Liver (tissue), 3 donors: Measurements from ENCODE around the gene NR5A2.

ENCODE experiments used
- ATF3 ChIP-seq: IDR thresholded peaks from 2 replicates; pipeline ENCODE4 v1.6.1; 2016; ENCODE audit warnings: antibody characterized with exemption
- CTCF ChIP-seq: fragments of 150-350 bp; IDR thresholded peaks from 2 replicates; pipeline ENCODE4 v1.5.1; 2017; ENCODE audit warnings: improper control_type of control experiment, low read depth, low read length; ENCODE audit not compliant: missing input control
- EGR1 ChIP-seq, 2 donors: IDR thresholded peaks; 2 replicates each; pipeline ENCODE4 v1.6.1; 2016 to 2018; ENCODE audit warnings: antibody characterized with exemption in 2 of 2, low read depth in 2 of 2
- JUND ChIP-seq, 2 donors: IDR thresholded peaks; 2 replicates each; pipeline ENCODE4 v1.6.1; 2016; ENCODE audit warnings: antibody characterized with exemption in 2 of 2
- SP1 ChIP-seq: IDR thresholded peaks from 2 replicates; pipeline ENCODE4 v1.6.1; 2018; ENCODE audit warnings: antibody characterized with exemption, mild to moderate bottlenecking
- YY1 ChIP-seq: IDR thresholded peaks from 2 replicates; pipeline ENCODE4 v1.6.1; 2016; ENCODE audit warnings: antibody characterized with exemption, mild to moderate bottlenecking
- TF ChIP-seq, protein P1 (sequence below): IDR thresholded peaks from 2 replicates; pipeline ENCODE4 v1.6.1; 2016; ENCODE audit warnings: antibody characterized with exemption, mild to moderate bottlenecking
- donor health status: healthy.
- donor health status: healthy.

GRCh38 chr1:200215350-200215749 lies 187.8 kb downstream of the NR5A2 start:
- no peak for TF ChIP-seq CTCF
- no peak for TF ChIP-seq ATF3
- no peak for TF ChIP-seq EGR1 (IDR thresholded peaks at IDR 0.05; ENCODE audit: low read depth in 2 of 2)
- no peak for TF ChIP-seq YY1
- TF ChIP-seq SP1 = no peak
- TF ChIP-seq JUND (IDR thresholded peaks at IDR 0.05) = no peak
- TF ChIP-seq, protein P1, sequence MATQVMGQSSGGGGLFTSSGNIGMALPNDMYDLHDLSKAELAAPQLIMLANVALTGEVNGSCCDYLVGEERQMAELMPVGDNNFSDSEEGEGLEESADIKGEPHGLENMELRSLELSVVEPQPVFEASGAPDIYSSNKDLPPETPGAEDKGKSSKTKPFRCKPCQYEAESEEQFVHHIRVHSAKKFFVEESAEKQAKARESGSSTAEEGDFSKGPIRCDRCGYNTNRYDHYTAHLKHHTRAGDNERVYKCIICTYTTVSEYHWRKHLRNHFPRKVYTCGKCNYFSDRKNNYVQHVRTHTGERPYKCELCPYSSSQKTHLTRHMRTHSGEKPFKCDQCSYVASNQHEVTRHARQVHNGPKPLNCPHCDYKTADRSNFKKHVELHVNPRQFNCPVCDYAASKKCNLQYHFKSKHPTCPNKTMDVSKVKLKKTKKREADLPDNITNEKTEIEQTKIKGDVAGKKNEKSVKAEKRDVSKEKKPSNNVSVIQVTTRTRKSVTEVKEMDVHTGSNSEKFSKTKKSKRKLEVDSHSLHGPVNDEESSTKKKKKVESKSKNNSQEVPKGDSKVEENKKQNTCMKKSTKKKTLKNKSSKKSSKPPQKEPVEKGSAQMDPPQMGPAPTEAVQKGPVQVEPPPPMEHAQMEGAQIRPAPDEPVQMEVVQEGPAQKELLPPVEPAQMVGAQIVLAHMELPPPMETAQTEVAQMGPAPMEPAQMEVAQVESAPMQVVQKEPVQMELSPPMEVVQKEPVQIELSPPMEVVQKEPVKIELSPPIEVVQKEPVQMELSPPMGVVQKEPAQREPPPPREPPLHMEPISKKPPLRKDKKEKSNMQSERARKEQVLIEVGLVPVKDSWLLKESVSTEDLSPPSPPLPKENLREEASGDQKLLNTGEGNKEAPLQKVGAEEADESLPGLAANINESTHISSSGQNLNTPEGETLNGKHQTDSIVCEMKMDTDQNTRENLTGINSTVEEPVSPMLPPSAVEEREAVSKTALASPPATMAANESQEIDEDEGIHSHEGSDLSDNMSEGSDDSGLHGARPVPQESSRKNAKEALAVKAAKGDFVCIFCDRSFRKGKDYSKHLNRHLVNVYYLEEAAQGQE = no peak
